BLaER1 (cell line): ENCODE results near the gene CD300H.

Source experiments
- H3K27ac ChIP-seq: shearing (Covaris generic); formaldehyde crosslinking; 2 replicates; pipeline ENCODE4 v1.8.1; 2022
- H3K27me3 ChIP-seq: shearing (Covaris generic); formaldehyde crosslinking; 2 replicates; pipeline ENCODE4 v1.8.1; 2022
- H3K36me3 ChIP-seq: shearing (Covaris generic); formaldehyde crosslinking; 2 replicates; pipeline ENCODE4 v1.8.1; 2022
- H3K4me1 ChIP-seq: shearing (Covaris generic); formaldehyde crosslinking; 2 replicates; pipeline ENCODE4 v1.8.1; 2022
- H3K4me2 ChIP-seq: shearing (Covaris generic); formaldehyde crosslinking; 2 replicates; pipeline ENCODE4 v1.8.1; 2022
- H3K4me3 ChIP-seq: shearing (Covaris generic); formaldehyde crosslinking; 2 replicates; pipeline ENCODE4 v1.8.1; 2022
- H3K9ac ChIP-seq: shearing (Covaris generic); formaldehyde crosslinking; 2 replicates; pipeline ENCODE4 v1.8.1; 2022
- H3K9me3 ChIP-seq: shearing (Covaris generic); formaldehyde crosslinking; 2 replicates; pipeline ENCODE4 v1.8.1; 2022
- H4K20me1 ChIP-seq: shearing (Covaris generic); formaldehyde crosslinking; 2 replicates; pipeline ENCODE4 v1.8.1; 2022
- Cebpa-rat ChIP-seq: shearing (Covaris generic); IDR thresholded peaks from 2 replicates; pipeline ENCODE4 v1.8.1; 2022

CD300H gene

GRCh38 chr17:74543406-74543805 lies 23.9 kb downstream of the CD300H start:
- H3K4me3 ChIP-seq, result no peak overlapping the region
- no peak for TF ChIP-seq Cebpa-rat
- H3K4me2 ChIP-seq, result no peak overlapping the region
- H3K4me1 ChIP-seq, result peaks cover 38% of the 10 kb centered on the region
- no peak overlapping the region for H3K9ac ChIP-seq
- H3K27me3 ChIP-seq, result no peaks in the 10 kb centered on the region
- H3K9me3 ChIP-seq, result no peaks in the 10 kb centered on the region
- no peaks in the 10 kb centered on the region for H4K20me1 ChIP-seq
- no peak overlapping the region for H3K27ac ChIP-seq
- no peaks in the 10 kb centered on the region for H3K36me3 ChIP-seq

- H4K20me1 ChIP-seq, result no peaks in the 10 kb centered on the region
- H3K4me3 ChIP-seq, result no peak overlapping the region
- no peaks in the 10 kb centered on the region for H3K27me3 ChIP-seq
- peaks cover 33% of the 10 kb centered on the region for H3K4me1 ChIP-seq
- no peak overlapping the region for H3K4me2 ChIP-seq
- no peaks in the 10 kb centered on the region for H3K9me3 ChIP-seq
- H3K27ac ChIP-seq, result no peak overlapping the region
- H3K36me3 ChIP-seq, result no peaks in the 10 kb centered on the region
- TF ChIP-seq Cebpa-rat, result no peak
- no peak overlapping the region for H3K9ac ChIP-seq
Observed at GRCh38 chr17:74542727-74543383, 24.5 kb downstream of the CD300H start.

GRCh38 chr17:74542166-74542565 lies 25.1 kb downstream of the CD300H start:
- no peak for TF ChIP-seq Cebpa-rat
- Histone ChIP-seq H3K4me2 (no peak overlapping the region), H3K27ac (no peak overlapping the region)

GRCh38 chr17:74541176-74542111 lies 25.9 kb downstream of the CD300H start:
- Histone ChIP-seq H3K9me3 (no peaks in the 10 kb centered on the region), H3K27ac (no peak overlapping the region), H3K36me3 (no peaks in the 10 kb centered on the region), H3K9ac (no peak overlapping the region), H3K4me2 (no peak overlapping the region), H3K27me3 (no peaks in the 10 kb centered on the region), H3K4me3 (no peak overlapping the region), H4K20me1 (no peaks in the 10 kb centered on the region), H3K4me1 (peaks cover 19% of the 10 kb centered on the region)
- TF ChIP-seq Cebpa-rat, result no peak

More at GRCh38 chr17:74542166-74542565, 25.1 kb downstream of the CD300H start:
- no peak overlapping the region for H3K4me3 ChIP-seq
- H3K9ac ChIP-seq, result no peak overlapping the region
- no peaks in the 10 kb centered on the region for H3K27me3 ChIP-seq
- H3K4me1 ChIP-seq, result peaks cover 26% of the 10 kb centered on the region
- H4K20me1 ChIP-seq, result no peaks in the 10 kb centered on the region
- H3K36me3 ChIP-seq, result no peaks in the 10 kb centered on the region
- no peaks in the 10 kb centered on the region for H3K9me3 ChIP-seq

- Histone ChIP-seq H3K36me3 (no peaks in the 10 kb centered on the region), H3K9me3 (no peaks in the 10 kb centered on the region), H3K9ac (no peak overlapping the region), H3K27ac (no peak overlapping the region), H3K4me2 (no peak overlapping the region), H3K4me3 (no peak overlapping the region), H4K20me1 (no peaks in the 10 kb centered on the region), H3K27me3 (no peaks in the 10 kb centered on the region), H3K4me1 (no peaks in the 10 kb centered on the region)
- TF ChIP-seq Cebpa-rat, result no peak
Observed at GRCh38 chr17:74539281-74539820, 28.0 kb downstream of the CD300H start.

- no peaks in the 10 kb centered on the region for H4K20me1 ChIP-seq
- H3K4me2 ChIP-seq, result no peak overlapping the region
- peaks cover 12% of the 10 kb centered on the region for H3K4me1 ChIP-seq
- no peak overlapping the region for H3K27ac ChIP-seq
- H3K36me3 ChIP-seq, result no peaks in the 10 kb centered on the region
- H3K27me3 ChIP-seq, result no peaks in the 10 kb centered on the region
- H3K9me3 ChIP-seq, result no peaks in the 10 kb centered on the region
- no peak overlapping the region for H3K9ac ChIP-seq
- TF ChIP-seq Cebpa-rat, result no peak
- no peak overlapping the region for H3K4me3 ChIP-seq
Observed at GRCh38 chr17:74536890-74537289, 30.4 kb downstream of the CD300H start.

GRCh38 chr17:74532115-74532514 lies 35.2 kb downstream of the CD300H start:
- TF ChIP-seq Cebpa-rat, result no peak
- Histone ChIP-seq H4K20me1 (no peaks in the 10 kb centered on the region), H3K36me3 (no peaks in the 10 kb centered on the region), H3K4me1 (peaks cover 20% of the 10 kb centered on the region), H3K9ac (no peak overlapping the region), H3K27me3 (no peaks in the 10 kb centered on the region; the same call in 1 of the 2 replicates), H3K9me3 (no peaks in the 10 kb centered on the region), H3K27ac (no peak overlapping the region), H3K4me2 (peak overlapping the region; percentile 53), H3K4me3 (no peak overlapping the region)

GRCh38 chr17:74531231-74531761 lies 36.0 kb downstream of the CD300H start, which contains the start of gene CD300LB:
Gene CD300LB (minus strand): TSS chr17:74531475. CDS start chr17:74531350, 125 bp downstream.
- Histone ChIP-seq H3K4me2 (peak within 1 kb of the TSS; percentile 53), H3K9me3 (no peaks in the 10 kb centered on the region), H4K20me1 (no peaks in the 10 kb centered on the region), H3K4me3 (no peak within 1 kb of the TSS), H3K27ac (no peak within 1 kb of the TSS), H3K4me1 (peaks cover 20% of the 10 kb centered on the region), H3K27me3 (no peaks in the 10 kb centered on the region; the same call in 1 of the 2 replicates), H3K36me3 (no peaks in the 10 kb centered on the region), H3K9ac (no peak within 1 kb of the TSS)
- TF ChIP-seq Cebpa-rat, result no peak

GRCh38 chr17:74530831-74531150 lies 36.5 kb downstream of the CD300H start:
- H3K9ac ChIP-seq, result no peak overlapping the region
- H3K4me3 ChIP-seq, result no peak overlapping the region

GRCh38 chr17:74529243-74529642 lies 38.1 kb downstream of the CD300H start:
- peaks cover 20% of the 10 kb centered on the region for H3K4me1 ChIP-seq
- H4K20me1 ChIP-seq, result no peaks in the 10 kb centered on the region
- H3K4me2 ChIP-seq, result no peak overlapping the region
- no peak overlapping the region for H3K27ac ChIP-seq
- no peaks in the 10 kb centered on the region for H3K9me3 ChIP-seq
- H3K9ac ChIP-seq, result no peak overlapping the region
- no peaks in the 10 kb centered on the region; the same call in 1 of the 2 replicates for H3K27me3 ChIP-seq
- no peak for TF ChIP-seq Cebpa-rat
- H3K4me3 ChIP-seq, result no peak overlapping the region
- no peaks in the 10 kb centered on the region for H3K36me3 ChIP-seq

More at GRCh38 chr17:74530831-74531150, 36.5 kb downstream of the CD300H start:
- no peak for TF ChIP-seq Cebpa-rat
- Histone ChIP-seq H3K27me3 (no peaks in the 10 kb centered on the region; the same call in 1 of the 2 replicates), H3K4me1 (peaks cover 20% of the 10 kb centered on the region), H3K27ac (no peak overlapping the region), H3K36me3 (no peaks in the 10 kb centered on the region), H4K20me1 (no peaks in the 10 kb centered on the region), H3K9me3 (no peaks in the 10 kb centered on the region), H3K4me2 (no peak overlapping the region)
